ENCODE measurements around the gene MBOAT7. TPM values are rescaled to one million over a fixed set of nuclear protein-coding genes. Genes with fewer than 3 reads are reported as not detected.

Gene MBOAT7
- total RNA-seq, 1 donor from 2014 or later = 107 TPM

DNA sequence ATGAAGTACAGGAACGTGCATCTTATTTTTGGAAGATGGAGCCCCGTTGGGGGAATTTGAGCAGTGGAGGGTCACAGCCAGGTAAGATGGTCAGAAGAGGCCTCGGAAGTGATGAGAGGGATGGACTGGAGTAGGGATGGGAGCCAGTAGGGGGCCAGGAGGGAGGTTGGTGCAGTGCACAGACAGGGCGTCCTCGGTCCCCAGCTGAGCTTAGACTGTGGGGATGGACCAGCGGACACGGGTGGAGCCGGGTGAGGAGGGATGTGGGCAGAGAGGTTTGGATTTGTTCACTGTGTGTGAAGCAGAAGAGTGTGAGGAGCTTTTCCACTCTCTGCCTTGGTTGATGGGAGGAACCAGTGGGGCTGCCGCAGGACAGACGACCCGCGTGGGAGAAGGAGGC lies 21.9 kb upstream of the MBOAT7 start:
- Histone ChIP-seq H3K36me3 (ENCODE audit: control insufficient read depth, insufficient read depth, low read length) (peaks cover 6% of the 10 kb centered on the region), H3K27me3 (ENCODE audit: control insufficient read depth, insufficient read depth, low read length) (peaks cover 2% of the 10 kb centered on the region), H3K4me3 (ENCODE audit: low read depth, low read length) (no peak overlapping the region)
- TF ChIP-seq, protein P1, sequence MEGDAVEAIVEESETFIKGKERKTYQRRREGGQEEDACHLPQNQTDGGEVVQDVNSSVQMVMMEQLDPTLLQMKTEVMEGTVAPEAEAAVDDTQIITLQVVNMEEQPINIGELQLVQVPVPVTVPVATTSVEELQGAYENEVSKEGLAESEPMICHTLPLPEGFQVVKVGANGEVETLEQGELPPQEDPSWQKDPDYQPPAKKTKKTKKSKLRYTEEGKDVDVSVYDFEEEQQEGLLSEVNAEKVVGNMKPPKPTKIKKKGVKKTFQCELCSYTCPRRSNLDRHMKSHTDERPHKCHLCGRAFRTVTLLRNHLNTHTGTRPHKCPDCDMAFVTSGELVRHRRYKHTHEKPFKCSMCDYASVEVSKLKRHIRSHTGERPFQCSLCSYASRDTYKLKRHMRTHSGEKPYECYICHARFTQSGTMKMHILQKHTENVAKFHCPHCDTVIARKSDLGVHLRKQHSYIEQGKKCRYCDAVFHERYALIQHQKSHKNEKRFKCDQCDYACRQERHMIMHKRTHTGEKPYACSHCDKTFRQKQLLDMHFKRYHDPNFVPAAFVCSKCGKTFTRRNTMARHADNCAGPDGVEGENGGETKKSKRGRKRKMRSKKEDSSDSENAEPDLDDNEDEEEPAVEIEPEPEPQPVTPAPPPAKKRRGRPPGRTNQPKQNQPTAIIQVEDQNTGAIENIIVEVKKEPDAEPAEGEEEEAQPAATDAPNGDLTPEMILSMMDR (IDR thresholded peaks at IDR 0.05; ENCODE audit: insufficient read depth, low read length, poor library complexity, severe bottlenecking) = no peak
- no peak for DNase-seq (ENCODE audit: low read depth)

DNA sequence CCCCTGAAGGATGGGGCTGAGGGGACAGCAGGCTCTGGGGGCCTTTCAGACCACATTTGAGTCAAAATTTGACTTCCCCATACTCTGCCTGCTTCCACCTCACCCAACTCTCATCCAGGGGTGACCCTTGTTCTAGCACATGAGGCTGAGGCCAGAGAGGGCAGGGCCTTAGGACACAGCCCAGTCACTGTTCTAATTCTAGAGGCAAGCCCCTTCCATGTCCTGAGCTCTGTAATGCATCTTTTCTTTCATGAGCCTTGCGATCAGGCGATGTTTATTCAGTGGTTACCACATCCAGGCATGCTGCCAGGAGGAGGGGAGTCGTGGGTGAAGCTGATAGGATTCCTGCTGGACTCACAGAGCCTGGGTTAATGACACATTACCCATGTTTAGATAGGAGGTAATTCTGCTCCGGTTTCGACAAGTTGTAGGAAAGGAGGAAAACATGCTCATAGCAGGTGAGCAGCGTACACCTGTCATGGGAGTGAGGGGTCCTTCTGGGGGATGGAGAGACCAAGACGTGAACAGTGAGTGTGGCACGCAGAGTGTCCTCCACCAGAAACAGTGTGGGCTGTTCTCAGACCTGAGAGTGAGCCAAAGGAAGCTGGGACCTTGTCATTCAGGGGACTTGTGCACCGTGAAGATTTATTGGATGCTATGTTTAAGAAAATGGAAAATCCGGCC lies 20.6 kb upstream of the MBOAT7 start:
- Histone ChIP-seq H3K4me3 (ENCODE audit: low read depth, low read length) (no peak overlapping the region), H3K27me3 (ENCODE audit: control insufficient read depth, insufficient read depth, low read length) (peaks cover 2% of the 10 kb centered on the region), H3K36me3 (ENCODE audit: control insufficient read depth, insufficient read depth, low read length) (peaks cover 6% of the 10 kb centered on the region)
- DNase-seq (ENCODE audit: low read depth) = peak; percentile 97
- TF ChIP-seq, protein P1 (IDR thresholded peaks at IDR 0.05; ENCODE audit: insufficient read depth, low read length, poor library complexity, severe bottlenecking) = no peak

DNA sequence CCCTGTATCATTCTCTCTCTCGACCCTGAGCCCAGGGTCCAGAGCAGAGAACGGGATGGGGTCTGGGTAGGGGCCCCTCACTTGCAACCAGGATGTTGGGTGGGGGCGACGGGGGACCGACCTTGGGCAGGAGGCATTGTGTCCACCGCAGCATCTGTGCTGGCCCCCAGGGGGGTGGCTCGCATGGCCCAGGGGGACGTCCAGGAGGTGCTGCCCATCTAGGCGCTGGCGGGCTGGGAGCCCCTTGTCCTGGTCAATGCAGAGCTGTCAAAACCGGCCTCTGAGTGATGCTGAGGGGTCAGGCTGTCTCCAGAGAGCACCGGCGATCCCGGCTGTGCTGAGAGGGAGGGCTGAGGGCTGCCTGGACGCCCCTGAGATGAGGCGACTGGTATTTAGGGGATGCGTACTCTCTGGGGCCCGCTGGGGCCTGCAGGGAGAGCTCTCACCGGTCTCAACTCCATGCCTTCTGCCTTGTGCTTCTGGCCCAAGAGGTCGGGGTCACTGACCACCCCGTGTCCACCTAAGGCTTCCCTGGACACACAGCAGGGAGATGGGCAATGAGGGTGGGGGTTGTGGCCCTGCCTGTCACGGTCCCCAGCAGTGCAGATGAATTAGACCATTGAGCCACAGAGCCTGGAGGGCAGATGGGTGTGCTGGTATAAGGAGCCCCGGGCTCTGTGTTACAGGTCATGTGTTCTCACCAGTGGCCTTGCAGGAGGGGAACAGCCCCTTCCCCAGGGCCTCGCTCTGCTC lies 19.9 kb upstream of the MBOAT7 start:
- Histone ChIP-seq H3K27me3 (ENCODE audit: control insufficient read depth, insufficient read depth, low read length) (peaks cover 2% of the 10 kb centered on the region), H3K4me3 (ENCODE audit: low read depth, low read length) (no peak overlapping the region), H3K36me3 (ENCODE audit: control insufficient read depth, insufficient read depth, low read length) (peaks cover 6% of the 10 kb centered on the region)
- TF ChIP-seq, protein P1 (IDR thresholded peaks at IDR 0.05; ENCODE audit: insufficient read depth, low read length, poor library complexity, severe bottlenecking) = no peak
- DNase-seq (ENCODE audit: low read depth) = no peak

DNA sequence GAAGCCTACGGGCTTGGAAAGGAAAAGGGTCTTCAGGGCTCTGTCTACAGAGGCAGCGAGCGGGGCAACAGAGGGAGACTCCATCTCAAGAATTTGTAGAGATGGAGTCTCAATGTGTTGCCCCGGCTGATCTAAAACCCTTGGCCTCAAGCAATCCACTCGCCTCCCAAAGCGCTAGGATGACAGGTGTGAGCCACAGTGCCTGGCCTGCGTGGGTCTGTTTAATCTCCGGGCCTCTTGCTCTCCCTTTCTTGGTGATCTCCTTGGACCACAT lies 19.3 kb upstream of the MBOAT7 start:
- H3K4me3 ChIP-seq (ENCODE audit: low read depth, low read length) = no peak overlapping the region
- peaks cover 2% of the 10 kb centered on the region for H3K27me3 ChIP-seq (ENCODE audit: control insufficient read depth, insufficient read depth, low read length)
- H3K36me3 ChIP-seq (ENCODE audit: control insufficient read depth, insufficient read depth, low read length) = peaks cover 6% of the 10 kb centered on the region
- DNase-seq (ENCODE audit: low read depth) = no peak
- TF ChIP-seq, protein P1 (IDR thresholded peaks at IDR 0.05; ENCODE audit: insufficient read depth, low read length, poor library complexity, severe bottlenecking) = no peak

DNA sequence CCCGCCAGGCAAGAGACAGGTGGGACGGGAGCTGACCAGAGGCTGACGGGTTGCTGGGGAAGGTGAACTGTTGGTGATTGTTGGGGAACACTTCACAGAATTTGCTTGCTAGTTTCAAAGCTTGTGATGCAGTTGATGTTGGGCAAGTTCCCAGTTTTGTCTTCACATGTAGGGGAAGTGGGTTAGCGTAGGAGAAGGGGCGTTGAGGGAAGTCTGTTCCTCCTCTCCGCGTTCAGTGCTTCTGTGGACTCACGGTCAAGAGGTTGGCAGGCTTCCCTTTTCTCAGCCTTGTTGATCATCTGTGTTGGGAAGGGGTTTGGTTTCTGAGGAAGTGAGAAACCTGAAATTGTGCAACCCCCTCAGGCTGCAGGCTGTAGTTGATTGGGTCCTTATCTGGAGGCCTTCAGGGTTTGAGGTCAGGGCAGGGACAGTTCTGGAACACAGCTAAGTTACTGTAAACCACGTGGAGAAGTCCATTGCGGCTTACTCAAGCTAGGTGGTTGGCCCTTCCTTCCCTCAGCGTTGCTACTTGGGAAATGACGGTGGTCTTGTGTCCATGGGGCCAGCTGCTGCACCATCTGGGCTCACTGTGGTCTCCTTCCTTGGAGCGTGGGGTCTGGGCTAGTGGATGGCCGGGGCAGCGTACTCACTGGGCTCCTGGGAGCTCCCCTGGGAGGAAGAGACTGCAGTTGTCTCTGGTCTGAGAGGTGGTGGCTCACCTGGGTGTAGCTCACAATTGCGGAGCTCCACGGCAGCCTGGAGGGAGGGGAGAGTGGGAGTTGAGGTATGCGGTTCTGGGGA lies 18.8 kb upstream of the MBOAT7 start:
- H3K4me3 ChIP-seq (ENCODE audit: low read depth, low read length) = no peak overlapping the region
- TF ChIP-seq, protein P1 (IDR thresholded peaks at IDR 0.05; ENCODE audit: insufficient read depth, low read length, poor library complexity, severe bottlenecking) = no peak
- peaks cover 2% of the 10 kb centered on the region for H3K27me3 ChIP-seq (ENCODE audit: control insufficient read depth, insufficient read depth, low read length)
- no peak for DNase-seq (ENCODE audit: low read depth)
- peaks cover 6% of the 10 kb centered on the region for H3K36me3 ChIP-seq (ENCODE audit: control insufficient read depth, insufficient read depth, low read length)
